HG03439 (cell line): Measurements from ENCODE around the gene LAP3.
A peak's percentile ranks its signal among the peaks of the same experiment; 100 is the strongest.
"Not testable (repeated sequence)": the region's sequence is repeated elsewhere in the genome, so short reads cannot be mapped to it uniquely, and the experiment has no call there.

Source experiments
- ATAC-seq: cut with Tn5 transposase; IDR thresholded peaks from one replicate; pipeline ENCODE4 v1.9.1; 2021; ENCODE audit warnings: mild to moderate bottlenecking, moderate library complexity; ENCODE audit not compliant: unreplicated experiment

The LAP3 gene

GRCh38 chr4:17561195-17561909 is 15.6 kb upstream of the LAP3 start:
- ATAC-seq: no peak

- ATAC-seq: no peak
Observed at GRCh38 chr4:17562157-17562556, 14.8 kb upstream of the LAP3 start.

- no peak for ATAC-seq
Observed at GRCh38 chr4:17565846-17566245, 11.2 kb upstream of the LAP3 start.

- no peak for ATAC-seq
Observed at GRCh38 chr4:17567271-17567670, 9.7 kb upstream of the LAP3 start.

GRCh38 chr4:17574206-17574605 is 2.8 kb upstream of the LAP3 start:
- ATAC-seq: no peak

- ATAC-seq: not testable (repeated sequence)
Observed at GRCh38 chr4:17575177-17575576, 1.8 kb upstream of the LAP3 start.

- peak; percentile 20 for ATAC-seq
Observed at GRCh38 chr4:17577665-17578481, 875 bp downstream of the LAP3 start.

GRCh38 chr4:17578482-17578891 is 1.5 kb downstream of the LAP3 start:
- ATAC-seq: peak; percentile 25

GRCh38 chr4:17580969-17581368 is 4.0 kb downstream of the LAP3 start:
- no peak for ATAC-seq

GRCh38 chr4:17583276-17583675 is 6.3 kb downstream of the LAP3 start:
- no peak for ATAC-seq

- ATAC-seq: no peak
Observed at GRCh38 chr4:17583941-17584340, 6.9 kb downstream of the LAP3 start.

GRCh38 chr4:17584521-17585213 is 7.7 kb downstream of the LAP3 start:
- no peak for ATAC-seq

- ATAC-seq: no peak
Observed at GRCh38 chr4:17587094-17587822, 10.3 kb downstream of the LAP3 start.

- ATAC-seq: no peak
Observed at GRCh38 chr4:17589355-17589754, 12.4 kb downstream of the LAP3 start.

GRCh38 chr4:17595471-17596005 is 18.5 kb downstream of the LAP3 start:
- peak; percentile 71 for ATAC-seq

GRCh38 chr4:17597517-17597916 is 20.5 kb downstream of the LAP3 start:
- ATAC-seq: no peak

- ATAC-seq: no peak
Observed at GRCh38 chr4:17599826-17600225, 22.8 kb downstream of the LAP3 start.

GRCh38 chr4:17605236-17605635 is 28.2 kb downstream of the LAP3 start:
- ATAC-seq: no peak

GRCh38 chr4:17613761-17614415 is 36.9 kb downstream of the LAP3 start:
- ATAC-seq: peak; percentile 47
